ENCODE results near the gene ASIC4.

GRCh38 chr2:219567791-219568361 is 53.6 kb downstream of the ASIC4 start:
- TF ChIP-seq CTCF (IDR thresholded peaks at IDR 0.05; ENCODE audit: low read depth, low read length) = no peak
- TF ChIP-seq POLR2A (IDR thresholded peaks at IDR 0.05; ENCODE audit: extremely low read depth, insufficient read length) = no peak
